IMR-90 (cell line): ENCODE data around the gene PROB1. TPM values are rescaled to one million over a fixed set of nuclear protein-coding genes. Genes with fewer than 3 reads are reported as not detected.

Experiments
- ATAC-seq: fragments of 200-7000 bp; cut with Tn5 transposase; 2 replicates; pipeline ENCODE4 v1.9.1; 2020; ENCODE audit warnings: low read depth, mild to moderate bottlenecking, moderate library complexity
- BruUV-seq: library from RNA; stranded (reverse); fragments of 400-500 nt; replicated peaks from 2 replicates; lab custom pipeline; 2021; lab: Mats Ljungman, UMichigan
- CTCF ChIA-PET: fragments of 300-600 bp; formaldehyde crosslinking; extraction: SDS; loops from one replicate; lab custom pipeline; 2021; ENCODE audit warnings: antibody characterized with exemption; lab: Yijun Ruan, JAX
- POLR2A ChIA-PET: fragments of 300-600 bp; sonication (Branson Sonifier 250); formaldehyde crosslinking; loops from one replicate; lab custom pipeline; 2022; ENCODE audit warnings: antibody characterized with exemption; ENCODE audit not compliant: unreplicated experiment; lab: Charles Lee
- DNase-seq: peaks from one replicate; pipeline ENCODE4 v3.0.0; 2013
- H2AFZ ChIP-seq: replicated peaks from 2 replicates; pipeline ENCODE3; 2013; ENCODE audit warnings: low read length, mild to moderate bottlenecking; ENCODE audit not compliant: poor library complexity
- H2AK5ac ChIP-seq: 2 replicates; pipeline ENCODE4 v1.6.1; 2013; ENCODE audit warnings: low read depth, low read length, inconsistent platforms
- H2AK9ac ChIP-seq: replicated peaks from 2 replicates; pipeline ENCODE3; 2013; ENCODE audit warnings: mild to moderate bottlenecking, low read depth, low read length, moderate library complexity; ENCODE audit not compliant: poor library complexity
- H2BK120ac ChIP-seq: 2 replicates; pipeline ENCODE4 v1.6.1; 2013; ENCODE audit warnings: low read depth, low read length, inconsistent platforms
- H2BK15ac ChIP-seq: 3 replicates; pipeline ENCODE4 v1.6.1; 2013; ENCODE audit warnings: low read depth, low read length, inconsistent platforms
- H2BK20ac ChIP-seq: 2 replicates; pipeline ENCODE4 v1.6.1; 2013; ENCODE audit warnings: low read depth, mild to moderate bottlenecking, inconsistent platforms, low read length, moderate library complexity
- H2BK5ac ChIP-seq: 2 replicates; pipeline ENCODE4 v1.6.1; 2013; ENCODE audit warnings: mild to moderate bottlenecking, low read depth, low read length, inconsistent platforms; ENCODE audit not compliant: poor library complexity, severe bottlenecking
- H3K14ac ChIP-seq: replicated peaks from 2 replicates; pipeline ENCODE4 v1.6.1; 2013; ENCODE audit warnings: low read depth, low read length, inconsistent platforms
- H3K18ac ChIP-seq: 2 replicates; pipeline ENCODE4 v1.6.1; 2013; ENCODE audit warnings: low read depth, low read length, control low read depth
- H3K23ac ChIP-seq: 2 replicates; pipeline ENCODE4 v1.6.1; 2013; ENCODE audit warnings: low read depth, low read length, inconsistent platforms
- H3K27ac ChIP-seq: 2 replicates; pipeline ENCODE4 v1.5.1; 2013; ENCODE audit warnings: mild to moderate bottlenecking, control low read depth, low read length; ENCODE audit not compliant: insufficient read depth
- H3K27me3 ChIP-seq: 2 replicates; pipeline ENCODE4 v1.6.1; 2013; ENCODE audit warnings: low read length; ENCODE audit not compliant: control insufficient read depth, insufficient read depth
- H3K36me3 ChIP-seq: 2 replicates; pipeline ENCODE4 v1.6.1; 2013; ENCODE audit warnings: low read length, mixed read lengths; ENCODE audit not compliant: control insufficient read depth, insufficient read depth
- H3K4ac ChIP-seq: 2 replicates; pipeline ENCODE4 v1.6.1; 2013; ENCODE audit warnings: low read depth, low read length, inconsistent platforms
- H3K4me1 ChIP-seq: 2 replicates; pipeline ENCODE4 v1.6.1; 2013; ENCODE audit warnings: low read length, mixed read lengths; ENCODE audit not compliant: control insufficient read depth, insufficient read depth
- H3K4me2 ChIP-seq: 2 replicates; pipeline ENCODE4 v1.6.1; 2013; ENCODE audit warnings: low read depth, mild to moderate bottlenecking, control low read depth, low read length, moderate library complexity
- H3K4me3 ChIP-seq: 2 replicates; pipeline ENCODE4 v1.5.1; 2013; ENCODE audit warnings: low read depth, mild to moderate bottlenecking, control low read depth, low read length, moderate library complexity; ENCODE audit not compliant: insufficient read depth
- H3K56ac ChIP-seq: 2 replicates; pipeline ENCODE4 v1.6.1; 2013; ENCODE audit warnings: low read length, inconsistent platforms; ENCODE audit not compliant: insufficient read depth; ENCODE audit errors: extremely low read depth
- H3K79me1 ChIP-seq, 2 experiments: 2 replicates each; pipeline ENCODE4 v1.6.1; 2013; ENCODE audit warnings: low read length in 2 of 2, inconsistent platforms in 1 of 2, low read depth in 1 of 2
- H3K9ac ChIP-seq: 2 replicates; pipeline ENCODE4 v1.6.1; 2013; ENCODE audit warnings: low read depth, low read length, control low read depth
- H3K9me1 ChIP-seq: 2 replicates; pipeline ENCODE4 v1.6.1; 2013; ENCODE audit warnings: low read length, inconsistent platforms; ENCODE audit not compliant: insufficient read depth
- H3K9me3 ChIP-seq: 2 replicates; pipeline ENCODE4 v1.6.1; 2013; ENCODE audit warnings: low read length; ENCODE audit not compliant: control insufficient read depth, insufficient read depth
- H4K20me1 ChIP-seq: 2 replicates; pipeline ENCODE4 v1.6.1; 2013; ENCODE audit warnings: low read length, inconsistent platforms; ENCODE audit not compliant: insufficient read depth
- H4K5ac ChIP-seq: 2 replicates; pipeline ENCODE4 v1.6.1; 2013; ENCODE audit warnings: mild to moderate bottlenecking, low read depth, low read length, control low read depth
- H4K8ac ChIP-seq, 2 experiments: 2 replicates each; pipeline ENCODE4 v1.6.1; 2013; ENCODE audit warnings: low read depth in 2 of 2, low read length in 2 of 2, control low read depth in 1 of 2, inconsistent platforms in 1 of 2
- H4K91ac ChIP-seq: 2 replicates; pipeline ENCODE4 v1.6.1; 2013; ENCODE audit warnings: low read depth, low read length, inconsistent platforms; ENCODE audit not compliant: insufficient read depth
- BHLHE40 ChIP-seq: fragments of 150-350 bp; IDR thresholded peaks from 2 replicates; pipeline ENCODE4 v1.6.1; 2016; ENCODE audit warnings: mild to moderate bottlenecking, low read depth, low read length
- CEBPB ChIP-seq: IDR thresholded peaks from 2 replicates; pipeline ENCODE4 v1.6.1; 2012; ENCODE audit warnings: low read depth, low read length, improper control_type of control experiment
- CHD1 ChIP-seq: IDR thresholded peaks from 2 replicates; pipeline ENCODE4 v1.6.1; 2012; ENCODE audit warnings: low read depth, low read length, improper control_type of control experiment
- ELK1 ChIP-seq: fragments of 150-350 bp; IDR thresholded peaks from 2 replicates; pipeline ENCODE4 v1.6.1; 2016; ENCODE audit warnings: low read depth, mild to moderate bottlenecking, low read length, moderate library complexity, borderline replicate concordance
- FOS ChIP-seq: fragments of 150-350 bp; IDR thresholded peaks from 2 replicates; pipeline ENCODE4 v1.6.1; 2016; ENCODE audit warnings: low read depth, low read length
- MAFK ChIP-seq: IDR thresholded peaks from 2 replicates; pipeline ENCODE4 v1.6.1; 2012; ENCODE audit warnings: low read depth, low read length, improper control_type of control experiment
- MXI1 ChIP-seq: IDR thresholded peaks from 2 replicates; pipeline ENCODE4 v1.6.1; 2012; ENCODE audit warnings: low read depth, mild to moderate bottlenecking, low read length, moderate library complexity, borderline replicate concordance
- NFE2L2 ChIP-seq: fragments of 150-350 bp; IDR thresholded peaks from 2 replicates; pipeline ENCODE4 v1.6.1; 2016; ENCODE audit warnings: low read depth, mild to moderate bottlenecking, low read length
- POLR2A ChIP-seq: IDR thresholded peaks from 2 replicates; pipeline ENCODE4 v1.6.1; 2012; ENCODE audit warnings: mild to moderate bottlenecking, low read depth, low read length
- RAD21 ChIP-seq: IDR thresholded peaks from 2 replicates; pipeline ENCODE4 v1.6.1; 2012; ENCODE audit warnings: low read length, improper control_type of control experiment
- RCOR1 ChIP-seq: IDR thresholded peaks from 2 replicates; pipeline ENCODE4 v1.6.1; 2012; ENCODE audit warnings: mild to moderate bottlenecking, low read length, improper control_type of control experiment; ENCODE audit not compliant: insufficient replicate concordance
- RFX5 ChIP-seq: IDR thresholded peaks from 2 replicates; pipeline ENCODE4 v1.8.0; 2012; ENCODE audit warnings: low read depth, mild to moderate bottlenecking, low read length, moderate library complexity
- SMC3 ChIP-seq: fragments of 150-350 bp; IDR thresholded peaks from 2 replicates; pipeline ENCODE4 v1.6.1; 2016; ENCODE audit warnings: low read depth, mild to moderate bottlenecking, antibody characterized with exemption, low read length, moderate library complexity
- WGBS, 2 experiments: methylation state at CpG; one replicate each; pipeline versions ENCODE4 v1.1.5 to v1.1.7; 2013; ENCODE audit warnings: missing lambda C conversion rate in 2 of 2; ENCODE audit not compliant: insufficient read length in 1 of 2; ENCODE audit errors: extremely low coverage in 2 of 2; 5-methylcytosine and 5-hydroxymethylcytosine counted together
- dilution Hi-C: fragments of 300-500 bp; cut with HindIII; formaldehyde crosslinking; loops from one replicate; pipeline ENCODE4 v1.14.3; 2018; ENCODE audit warnings: low sequenced_read_pairs; ENCODE audit not compliant: unreplicated experiment
- in situ Hi-C: fragments of 300-500 bp; cut with MboI; formaldehyde crosslinking; loops from 3 replicates; pipeline ENCODE4 v1.14.3; 2019; ENCODE audit warnings: low sequenced_read_pairs, inconsistent platforms, mixed read lengths
- intact Hi-C: fragments of 100-400 bp; cut with micrococcal nuclease; formaldehyde crosslinking; loops from 2 replicates; pipeline ENCODE4 v1.10.0; 2022
- polyA plus RNA-seq, 3 experiments: library from polyadenylated mRNA; depleted of rRNA; stranded (reverse); fragments of >200 nt; gene quantifications; 2 replicates each; pipeline ENCODE4 v1.2.3, GENCODE V29; 2012; ENCODE audit warnings: low replicate concordance in 1 of 3
- total RNA-seq: library from RNA; depleted of rRNA; stranded (reverse); fragments of >200 nt; gene quantifications from 2 replicates; pipeline ENCODE4 v1.2.3, GENCODE V29; 2012
- TF ChIP-seq, protein P1 (sequence below): fragments of 150-350 bp; IDR thresholded peaks from 2 replicates; pipeline ENCODE4 v1.6.1; 2017; ENCODE audit warnings: mild to moderate bottlenecking, antibody characterized with exemption, low read length, low read depth

The PROB1 gene
- total and polyA plus RNA-seq, 2 of the 4 experiments (the other 2 are of a cell fraction): under 0.01 to 0.38 TPM

DNA sequence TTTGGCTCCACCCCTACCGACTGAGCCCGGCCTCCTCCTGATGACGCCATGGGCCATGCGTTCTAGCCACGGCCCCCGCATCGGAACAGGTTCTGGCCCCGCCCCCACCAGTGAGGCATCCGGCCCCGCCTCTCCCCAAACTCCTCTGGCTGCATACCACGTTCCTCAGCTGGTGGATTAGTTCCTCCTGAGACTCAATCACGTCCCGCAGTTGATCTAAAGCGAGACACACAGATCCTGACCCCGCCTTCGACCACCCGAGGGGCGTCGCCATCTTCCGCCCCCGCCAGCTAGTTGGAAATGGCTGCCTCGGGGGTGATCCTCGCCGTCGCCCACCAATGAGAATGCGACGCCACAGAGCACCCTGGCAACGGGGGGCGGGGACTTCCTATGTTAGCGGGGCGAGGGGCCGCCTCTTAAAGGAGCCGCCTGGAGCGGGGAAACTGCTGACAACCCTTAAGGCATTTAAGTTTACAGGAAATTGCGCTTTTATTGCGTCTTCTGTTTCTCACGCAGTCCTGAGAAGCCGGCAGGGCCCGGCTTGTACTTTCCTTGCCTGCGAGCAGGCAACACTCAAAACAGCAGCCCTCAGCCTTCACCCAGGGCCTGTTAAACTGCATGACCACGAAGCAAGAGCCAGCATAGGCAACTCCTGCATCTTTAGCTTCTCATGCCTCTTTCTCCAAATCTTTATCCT, 9.0 kb upstream of the PROB1 start, which contains the start of gene SPATA24 (continued):
- TF ChIP-seq SMC3: no peak
- no peak for TF ChIP-seq RCOR1

GRCh38 chr5:139403418-139403786, 8.5 kb upstream of the PROB1 start:
- DNase-seq (no peak), ATAC-seq (no peak; the same call in 1 of the 2 replicates)
- in situ Hi-C loops: no loop called here
- H3K9ac ChIP-seq: peak overlapping the region; percentile 65
- dilution Hi-C loops: loop anchor here (25.0 kb wide), 1 partner anchor 109 kb away; no protein-coding TSS in a partner anchor
- peak overlapping the region; percentile 1; the same call in 1 of the 2 replicates for H3K18ac ChIP-seq
- peak overlapping the region; percentile 97 for H3K14ac ChIP-seq
- no peaks in the 10 kb centered on the region for H3K36me3 ChIP-seq
- H3K4me1 ChIP-seq: peaks cover 4% of the 10 kb centered on the region
- peak overlapping the region; percentile 95 for H3K4me2 ChIP-seq
- H3K4me3 ChIP-seq: peak overlapping the region; percentile 59
- peak overlapping the region; percentile 98 for H2AFZ ChIP-seq
- H2BK20ac ChIP-seq: peak overlapping the region; percentile 59; the same call in 1 of the 2 replicates
- no peaks in the 10 kb centered on the region for H3K9me3 ChIP-seq
- ChIA-PET CTCF (interaction anchor here (0.7 to 1.0 kb wide), 2 partner anchors 10 to 362 kb away, joined by 3 read pairs; no protein-coding TSS in a partner anchor), POLR2A (no interaction called here)
- no peaks in the 10 kb centered on the region; the same call in 1 of the 2 replicates for H4K20me1 ChIP-seq
- peak overlapping the region; percentile 75 to 95; a peak in 3 of 4 replicates for H4K8ac ChIP-seq
- no peak overlapping the region for H2BK120ac ChIP-seq
- WGBS, 2 experiments: 0% methylated on average over 1 of the region's 7 CpGs; no CpG with 5 or more reads in 1 of the 2 experiments
- TSS peak; percentile 51 for BruUV-seq
- peak overlapping the region; percentile 89 for H3K4ac ChIP-seq
- peak overlapping the region; percentile 68; the same call in 1 of the 2 replicates for H2AK5ac ChIP-seq
- H3K79me1 ChIP-seq: peaks cover 0 to 14% of the 10 kb centered on the region in 2 experiments; a peak in 1 of 4 replicates
- no peaks in the 10 kb centered on the region for H3K27me3 ChIP-seq
- intact Hi-C loops: no loop called here
- peak overlapping the region; percentile 11; the same call in 1 of the 3 replicates for H2BK15ac ChIP-seq
- peak overlapping the region; percentile 45 for H2BK5ac ChIP-seq
- peaks cover 8% of the 10 kb centered on the region for H3K9me1 ChIP-seq
- peak overlapping the region; percentile 93 for H3K27ac ChIP-seq
- H2AK9ac ChIP-seq: peak overlapping the region; percentile 73
- peak overlapping the region; percentile 20; the same call in 1 of the 2 replicates for H3K56ac ChIP-seq
- H3K23ac ChIP-seq: peak overlapping the region; percentile 81; the same call in 1 of the 2 replicates
- H4K5ac ChIP-seq: peak overlapping the region; percentile 41; the same call in 1 of the 2 replicates
- H4K91ac ChIP-seq: peak overlapping the region; percentile 40; the same call in 1 of the 2 replicates
- TF ChIP-seq RCOR1 (no peak), ELK1 (no peak), POLR2A (no peak), FOS (no peak), RFX5 (no peak), MAFK (no peak), MXI1 (no peak), RAD21 (no peak), CHD1 (no peak), BHLHE40 (no peak), SMC3 (no peak), NFE2L2 (no peak), CEBPB (no peak)
- TF ChIP-seq, protein P1, sequence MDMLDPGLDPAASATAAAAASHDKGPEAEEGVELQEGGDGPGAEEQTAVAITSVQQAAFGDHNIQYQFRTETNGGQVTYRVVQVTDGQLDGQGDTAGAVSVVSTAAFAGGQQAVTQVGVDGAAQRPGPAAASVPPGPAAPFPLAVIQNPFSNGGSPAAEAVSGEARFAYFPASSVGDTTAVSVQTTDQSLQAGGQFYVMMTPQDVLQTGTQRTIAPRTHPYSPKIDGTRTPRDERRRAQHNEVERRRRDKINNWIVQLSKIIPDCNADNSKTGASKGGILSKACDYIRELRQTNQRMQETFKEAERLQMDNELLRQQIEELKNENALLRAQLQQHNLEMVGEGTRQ: no peak
